NCI-H82 treated with DMSO at 0.1 percent for 48 hours (cell line): ENCODE results near the gene TEX13D.
"Not testable (repeated sequence)": the region's sequence is repeated elsewhere in the genome, so short reads cannot be mapped to it uniquely, and the experiment has no call there.

ENCODE experiments used
- DNase-seq: peaks from one replicate; lab custom pipeline; 2025; ENCODE audit not compliant: unreplicated experiment; lab: John Stamatoyannopoulos, UW

TEX13D gene

DNA sequence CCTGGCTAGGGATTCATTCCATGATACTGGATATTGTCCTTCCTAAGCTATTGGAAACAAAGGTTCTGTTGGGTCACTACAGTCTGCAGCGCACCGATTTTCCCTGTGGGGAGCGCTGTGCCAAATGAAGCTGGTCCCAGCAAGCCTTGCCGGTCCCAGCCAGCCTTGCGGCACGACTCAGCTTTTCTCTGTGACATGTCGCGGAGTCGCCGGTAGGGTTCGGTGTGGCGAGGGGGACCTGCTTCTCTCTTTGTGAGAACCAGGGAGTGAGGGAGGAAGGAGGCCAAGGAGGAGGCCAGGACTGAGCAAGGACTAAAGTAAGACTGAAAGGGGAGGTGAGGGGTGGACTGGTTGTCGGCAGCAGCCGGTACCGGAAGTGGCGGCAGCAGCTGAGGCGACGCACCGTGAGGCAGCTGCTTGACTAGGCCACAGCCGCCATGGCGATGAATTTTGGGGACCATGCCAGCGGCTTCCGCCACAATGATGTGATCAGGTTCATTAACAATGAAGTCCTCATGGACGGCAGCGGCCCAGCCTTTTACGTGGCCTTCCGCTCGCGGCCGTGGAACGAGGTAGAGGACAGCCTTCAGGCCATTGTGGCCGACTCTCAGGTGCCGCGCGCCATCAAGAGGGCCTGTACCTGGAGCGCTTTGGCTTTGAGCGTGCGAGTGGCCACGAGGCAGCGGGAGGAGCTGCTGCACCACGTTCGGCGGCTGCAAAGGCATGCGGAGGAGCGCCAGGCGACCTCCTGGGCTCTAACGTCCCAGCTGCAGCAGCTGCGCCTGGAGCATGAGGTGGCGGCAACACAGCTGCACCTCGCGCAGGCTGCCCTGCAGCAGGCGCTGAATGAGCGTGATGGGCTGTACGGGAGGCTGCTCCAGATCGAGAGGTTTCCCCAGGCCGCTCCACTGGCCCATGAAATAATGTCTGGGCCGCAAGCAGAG, at the start of gene TEX13D:
Gene TEX13D, plus strand, starts transcription at position 180 of the 944 bp plus-strand sequence. Its CDS starts 258 bp downstream, at position 438.
- no peak for DNase-seq

DNA sequence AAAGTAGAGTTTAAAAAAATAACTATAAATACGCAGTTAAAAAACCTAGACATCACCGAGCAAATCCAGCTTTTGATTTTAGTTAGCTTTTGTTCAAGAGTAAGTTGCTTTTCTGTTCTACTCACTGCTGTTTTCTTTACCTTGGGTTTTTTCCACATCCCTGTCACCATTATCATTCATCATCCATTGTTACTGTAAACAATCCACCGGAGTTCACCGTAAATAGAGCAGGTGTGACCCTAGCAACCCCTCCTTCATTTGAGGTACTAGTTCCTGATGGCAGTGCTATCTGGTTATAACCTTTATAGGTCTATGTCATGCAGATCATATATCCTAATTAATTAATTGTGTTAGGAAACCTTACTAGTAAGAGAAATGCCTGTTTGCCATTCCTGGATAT, 43.0 kb upstream of the TEX13D start:
- DNase-seq = no peak

DNA sequence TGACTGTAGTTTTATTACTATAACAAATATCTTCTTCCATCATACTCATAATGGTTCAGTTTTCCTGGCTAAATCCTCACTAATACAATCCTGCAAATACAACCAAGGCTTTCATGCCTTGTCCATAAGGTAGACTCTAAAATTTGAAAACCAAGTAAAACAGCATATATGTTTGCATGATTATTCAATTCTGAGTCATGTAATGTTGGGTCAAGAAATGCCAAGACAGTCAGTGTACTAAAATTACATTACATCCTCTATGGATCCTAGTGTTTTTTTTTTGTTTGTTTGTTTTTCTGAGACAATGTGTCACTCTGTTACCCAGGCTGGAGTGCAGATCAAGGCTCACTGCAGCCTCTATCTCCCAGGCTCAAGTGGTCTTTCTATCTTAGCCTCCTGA, 38.6 kb upstream of the TEX13D start:
- DNase-seq = no peak

DNA sequence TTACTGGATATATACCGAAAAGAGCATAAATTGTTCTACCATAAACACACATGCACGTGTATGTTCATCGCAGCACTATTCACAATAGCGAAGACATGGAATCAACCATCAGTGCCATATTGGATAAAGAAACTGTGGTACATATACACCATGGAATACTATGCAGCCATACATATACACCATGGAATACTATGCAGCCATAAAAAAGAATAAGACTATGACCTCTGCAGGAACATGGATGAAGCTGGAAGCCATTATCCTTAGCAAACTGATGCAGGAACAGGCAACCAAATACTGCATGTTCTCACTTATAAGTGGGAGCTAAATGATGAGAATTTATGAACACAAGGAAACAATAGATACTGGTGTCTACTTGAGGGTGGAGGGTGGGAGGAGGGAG, 33.1 kb upstream of the TEX13D start:
- not testable (repeated sequence) for DNase-seq

DNA sequence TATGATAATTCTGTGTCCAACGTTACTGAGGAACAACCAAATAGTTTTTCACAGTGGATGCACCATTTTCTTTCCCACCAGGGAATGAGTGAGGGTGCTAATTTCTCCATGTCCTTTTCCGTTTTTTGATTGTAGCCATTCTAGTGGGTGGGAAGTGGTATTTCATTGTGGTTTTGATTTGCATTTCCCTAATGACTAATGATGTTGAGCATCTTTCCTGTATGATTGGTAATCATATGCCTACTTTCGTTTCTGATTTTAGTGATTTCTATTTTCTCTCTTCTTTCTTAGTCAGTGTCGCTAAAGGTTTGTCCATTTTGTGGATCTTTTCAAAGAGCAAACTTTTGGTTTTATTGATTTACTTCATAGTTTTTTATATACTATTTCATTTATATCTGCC, 32.1 kb upstream of the TEX13D start:
- DNase-seq = no peak

DNA sequence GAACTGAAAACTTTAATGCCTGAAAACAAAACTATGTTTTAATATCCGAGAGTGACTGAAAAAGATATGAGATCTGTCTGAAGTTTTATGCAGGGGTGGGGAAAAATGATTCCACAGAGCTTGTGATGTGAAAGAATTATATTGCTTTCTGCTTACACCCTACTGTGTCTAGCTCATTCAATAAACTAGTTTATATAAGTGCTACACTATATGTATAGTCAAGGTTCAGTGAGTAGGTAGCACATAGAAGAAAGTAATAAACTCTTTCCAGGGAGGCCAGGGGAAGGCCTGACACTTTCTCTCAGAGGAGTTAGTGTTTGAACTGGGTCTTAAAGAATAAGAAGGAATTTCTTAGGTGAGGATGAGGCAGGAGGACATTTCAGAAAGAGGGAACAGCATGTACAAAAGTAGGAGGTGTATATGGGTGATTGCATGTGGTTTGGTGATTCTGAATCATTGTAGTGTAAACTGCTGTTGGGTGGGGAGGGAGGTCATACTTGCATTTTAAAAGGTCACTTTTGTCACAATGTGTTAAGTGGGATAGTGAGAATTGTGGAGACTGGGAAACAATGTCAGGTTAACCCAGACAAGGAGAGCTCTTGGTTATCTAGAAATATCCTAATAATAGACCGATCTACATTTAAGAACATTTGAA, 25.1 kb upstream of the TEX13D start:
- no peak for DNase-seq

DNA sequence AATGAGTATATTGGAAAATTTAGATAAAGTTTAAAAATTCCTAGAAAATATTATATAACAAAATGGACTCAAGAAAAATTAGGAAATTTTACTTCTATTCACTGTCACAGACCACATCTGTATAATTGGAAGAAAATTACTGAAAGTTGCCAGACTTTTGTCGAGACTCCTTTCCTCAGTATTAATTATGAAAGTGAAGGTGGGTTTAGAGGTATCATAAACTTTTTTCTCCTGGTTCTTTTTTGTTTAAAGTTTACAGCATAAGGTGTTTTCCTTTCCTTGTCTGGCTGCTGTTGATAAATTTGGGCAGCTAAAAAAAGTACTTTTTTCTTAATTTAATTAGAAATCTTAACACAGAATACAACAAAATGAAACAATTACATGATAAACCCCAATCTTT, 6.7 kb upstream of the TEX13D start:
- no peak for DNase-seq

DNA sequence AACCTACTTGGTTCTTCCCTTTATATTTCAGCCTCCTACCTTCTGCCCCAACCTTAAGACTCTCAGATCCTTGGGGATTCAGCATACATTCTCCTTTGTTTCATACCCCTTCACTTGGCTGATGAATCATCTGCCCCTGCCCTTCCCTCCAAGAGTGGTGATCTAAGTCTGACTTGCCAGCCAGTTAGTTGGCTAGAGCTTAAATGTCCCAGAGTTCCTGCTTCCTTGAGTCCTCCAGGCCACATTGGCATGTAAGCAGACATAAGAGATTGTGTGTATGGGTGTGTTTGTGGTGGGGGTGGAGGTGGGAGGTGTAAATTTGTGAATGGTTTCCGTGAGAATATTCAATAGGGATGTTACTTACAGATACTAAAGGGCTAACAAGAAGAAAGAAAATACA, 3.7 kb upstream of the TEX13D start:
- no peak for DNase-seq

DNA sequence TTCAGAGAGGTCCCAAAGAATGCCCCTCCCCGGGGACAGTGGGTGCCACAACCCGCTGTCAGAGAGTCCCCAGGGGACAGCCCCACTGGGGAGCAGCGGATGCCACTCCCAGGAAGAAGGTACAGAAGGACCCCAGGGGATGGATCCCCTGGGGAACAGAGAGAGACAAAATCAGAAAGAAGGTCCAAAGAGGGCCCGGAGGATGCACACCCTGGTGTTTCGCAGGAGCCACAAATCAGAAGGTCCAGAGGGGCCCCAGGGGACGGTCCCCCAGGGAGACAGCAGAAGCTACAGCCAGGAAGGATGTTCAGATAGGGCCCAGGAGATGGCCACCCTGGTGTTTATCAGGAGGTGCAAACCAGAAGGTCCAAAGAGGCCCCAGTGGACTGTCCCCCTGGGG, 1.4 kb downstream of the TEX13D start:
- no peak for DNase-seq

DNA sequence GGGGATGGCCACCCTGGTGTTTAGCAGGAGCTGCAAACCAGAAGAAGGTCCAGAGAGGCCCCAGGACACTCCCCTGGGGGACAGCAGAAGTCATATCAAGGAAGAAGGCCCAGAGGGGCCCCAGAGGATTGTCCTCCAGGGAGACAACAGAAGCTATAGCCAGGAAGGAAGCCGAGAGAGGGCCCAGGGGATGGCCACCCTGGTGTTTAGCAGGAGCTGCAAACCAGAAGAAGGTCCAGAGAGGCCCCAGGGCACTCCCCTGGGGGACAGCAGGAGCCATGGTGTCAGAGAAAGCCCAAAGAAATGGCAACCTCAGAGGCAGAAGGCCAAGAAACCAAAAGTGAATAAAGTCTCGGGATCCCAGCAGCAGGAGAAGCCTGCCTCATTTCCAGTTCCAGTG, 2.1 kb downstream of the TEX13D start:
- DNase-seq = not testable (repeated sequence)

DNA sequence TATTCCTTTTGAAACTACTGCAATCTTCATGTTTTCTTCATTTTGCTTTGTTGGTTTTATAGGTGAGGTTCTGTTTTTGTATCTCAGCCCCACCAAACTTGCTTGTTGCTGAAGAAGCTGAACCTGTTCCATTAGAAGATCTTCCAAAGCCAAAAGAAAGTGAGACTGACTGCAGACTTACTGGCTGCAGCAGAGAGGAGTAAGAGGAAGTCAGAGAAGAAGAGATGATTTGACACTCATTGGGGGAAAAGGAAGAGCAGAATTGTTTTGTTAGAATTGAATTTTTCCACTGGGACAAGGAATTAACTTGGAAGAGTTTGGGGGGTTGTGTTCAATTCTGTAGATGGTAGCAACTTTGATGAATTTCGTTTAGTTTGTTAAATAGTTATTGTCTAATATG, 3.1 kb downstream of the TEX13D start:
- no peak for DNase-seq

DNA sequence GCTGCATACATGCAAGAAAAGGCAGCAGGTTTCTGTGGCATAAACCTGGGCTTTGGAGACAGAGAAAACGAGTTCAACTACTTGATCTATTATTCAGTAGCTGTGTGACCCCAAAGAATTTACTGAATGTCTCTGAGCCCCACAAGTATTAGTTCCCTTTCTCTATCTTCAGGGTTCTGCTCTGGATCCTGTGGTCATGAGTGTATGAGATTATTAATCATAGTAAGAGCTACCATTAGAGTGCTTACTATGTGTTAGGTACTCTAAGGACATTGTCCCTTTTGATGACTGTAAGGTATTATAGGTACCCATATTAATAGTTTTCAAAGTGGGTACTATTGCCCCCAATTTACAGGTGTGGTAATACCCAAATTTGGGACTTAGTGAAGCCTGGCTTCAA, 5.5 kb downstream of the TEX13D start:
- DNase-seq = no peak

DNA sequence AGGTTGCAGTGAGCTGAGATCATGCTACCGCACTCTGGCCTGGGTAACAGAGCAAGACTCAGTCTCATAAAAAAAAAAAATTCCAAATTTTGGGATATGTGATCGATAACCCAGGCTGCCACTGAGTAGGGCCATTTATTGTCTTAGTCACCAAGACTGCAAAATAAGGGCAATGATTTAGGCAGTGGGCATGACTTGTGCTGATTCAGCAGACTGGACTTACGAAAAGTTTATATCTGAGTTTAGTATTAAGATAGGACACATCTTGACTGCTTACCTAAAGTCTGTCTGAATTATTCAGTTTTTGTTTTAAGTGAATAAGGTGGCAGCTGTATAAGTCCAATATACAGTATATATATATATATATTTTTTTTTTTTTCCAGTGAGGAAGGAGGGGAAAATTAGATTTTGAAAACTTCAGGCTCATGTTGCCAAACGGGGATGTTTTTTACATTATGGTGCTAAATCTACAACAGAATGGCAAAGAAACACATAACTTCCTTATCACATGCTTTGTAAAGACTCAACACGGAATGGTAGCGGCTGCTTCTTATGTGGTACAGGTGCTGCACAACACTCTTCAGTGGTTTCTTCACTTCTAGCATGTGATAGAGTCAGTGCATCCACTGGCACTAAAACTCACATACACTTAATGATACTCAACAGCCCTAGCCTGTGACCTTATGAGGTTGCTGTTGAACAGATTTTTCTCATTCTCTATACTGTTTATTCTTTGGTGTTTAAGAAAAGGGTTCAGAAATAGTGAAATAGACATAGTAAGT, 6.5 kb downstream of the TEX13D start:
- no peak for DNase-seq

DNA sequence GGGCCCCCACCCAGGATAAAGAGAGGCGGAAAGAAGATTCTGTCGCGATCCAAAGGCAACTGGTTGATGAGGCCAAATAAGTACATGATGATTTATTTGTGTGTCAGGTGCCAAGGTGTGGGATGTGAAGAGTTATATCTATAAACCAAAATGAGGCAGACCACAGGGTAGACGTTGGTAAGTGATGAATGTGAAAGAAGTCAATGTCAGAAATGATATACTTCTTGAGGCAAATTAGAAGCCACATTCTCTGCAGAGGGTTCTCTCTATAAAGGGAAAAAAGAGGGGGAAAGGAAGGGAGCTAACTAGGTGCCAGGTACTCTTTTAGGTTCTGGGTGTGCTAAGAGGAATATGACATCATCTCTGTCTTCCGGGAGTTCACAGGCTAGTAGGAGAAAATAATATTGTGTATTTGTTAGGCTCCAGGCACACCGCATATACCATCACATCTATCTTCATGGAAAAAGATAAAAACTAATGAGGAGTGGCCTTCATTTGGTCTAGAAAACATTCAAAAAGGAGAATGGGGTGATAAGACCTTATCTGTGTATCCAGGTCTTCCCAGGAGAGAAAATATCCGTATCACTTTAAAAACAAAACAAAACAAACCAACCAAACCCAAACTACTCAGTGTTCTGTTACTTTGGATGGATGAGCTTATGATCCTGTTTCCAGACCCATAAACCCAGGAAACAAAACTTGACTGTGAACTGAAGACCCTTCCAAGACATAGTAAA, 9.1 kb downstream of the TEX13D start:
- DNase-seq = no peak

DNA sequence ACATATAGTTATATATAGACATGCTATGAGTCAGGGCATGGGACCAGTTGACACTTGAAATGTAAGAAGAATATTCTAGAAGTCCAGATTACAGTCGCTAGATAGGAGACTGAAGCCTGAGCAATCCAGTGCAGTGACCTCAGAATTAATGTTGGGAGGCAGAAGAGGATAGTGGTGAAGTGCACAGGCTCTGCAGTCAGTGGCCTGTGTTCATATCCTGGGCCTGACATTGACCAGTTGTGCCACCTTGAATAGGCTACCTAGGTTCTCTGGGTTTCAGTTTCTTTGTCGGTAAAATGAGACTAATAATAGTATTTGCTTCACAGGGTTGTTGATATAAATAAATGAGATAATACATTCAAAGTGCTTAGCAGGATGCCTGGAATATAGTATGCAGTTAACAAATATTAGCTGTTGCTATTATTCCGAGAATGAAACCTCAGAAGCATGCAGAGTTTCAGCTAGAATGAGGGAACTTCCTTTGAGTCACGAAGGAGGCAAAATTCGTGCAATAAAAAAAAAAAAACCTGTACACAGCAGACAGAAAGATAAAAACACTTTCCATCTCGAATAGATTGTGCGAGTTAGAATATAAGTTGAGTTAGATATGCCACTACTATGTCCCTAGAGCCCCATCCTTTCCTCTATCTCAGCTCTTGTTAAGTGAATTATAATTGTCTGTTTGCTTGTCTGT, 9.9 kb downstream of the TEX13D start:
- DNase-seq = no peak

DNA sequence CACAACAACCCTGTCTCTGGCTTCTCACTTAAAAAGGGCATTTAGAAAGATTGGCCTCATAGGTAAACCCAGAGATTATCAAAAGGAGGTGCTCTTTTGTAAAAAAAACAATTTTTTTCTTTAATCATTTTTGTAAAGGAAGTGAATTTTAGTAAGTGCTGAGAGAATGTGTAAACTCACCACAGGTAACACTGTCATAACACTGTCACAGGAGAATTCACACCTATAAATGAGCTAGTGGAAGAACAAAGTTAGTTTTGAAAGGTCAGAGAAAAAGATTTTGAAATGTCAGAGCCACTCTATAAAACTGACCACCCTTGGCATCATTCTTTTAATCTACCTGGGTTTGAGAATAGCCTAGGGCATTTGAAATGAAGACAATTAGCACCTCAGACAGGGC, 10.6 kb downstream of the TEX13D start:
- DNase-seq = no peak

DNA sequence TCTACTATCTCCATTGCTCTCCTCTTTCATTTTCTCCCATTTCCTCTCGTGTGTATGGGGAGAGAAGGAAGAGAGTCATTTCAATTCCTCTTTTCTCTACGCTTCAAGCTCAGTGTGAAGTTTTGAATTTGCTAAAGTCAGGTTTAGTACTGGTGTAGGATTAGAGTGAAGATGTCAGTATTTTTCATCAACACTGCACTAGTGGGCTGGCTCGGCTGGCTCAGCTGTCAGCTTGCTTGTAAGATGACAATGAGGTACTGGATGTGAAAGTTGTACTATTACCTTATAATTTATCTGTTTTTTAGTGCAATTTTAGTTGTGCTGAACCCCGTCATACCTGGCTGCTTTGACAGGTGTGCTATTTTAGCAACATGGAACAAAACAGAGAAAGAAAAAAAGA, 11.8 kb downstream of the TEX13D start:
- no peak for DNase-seq

DNA sequence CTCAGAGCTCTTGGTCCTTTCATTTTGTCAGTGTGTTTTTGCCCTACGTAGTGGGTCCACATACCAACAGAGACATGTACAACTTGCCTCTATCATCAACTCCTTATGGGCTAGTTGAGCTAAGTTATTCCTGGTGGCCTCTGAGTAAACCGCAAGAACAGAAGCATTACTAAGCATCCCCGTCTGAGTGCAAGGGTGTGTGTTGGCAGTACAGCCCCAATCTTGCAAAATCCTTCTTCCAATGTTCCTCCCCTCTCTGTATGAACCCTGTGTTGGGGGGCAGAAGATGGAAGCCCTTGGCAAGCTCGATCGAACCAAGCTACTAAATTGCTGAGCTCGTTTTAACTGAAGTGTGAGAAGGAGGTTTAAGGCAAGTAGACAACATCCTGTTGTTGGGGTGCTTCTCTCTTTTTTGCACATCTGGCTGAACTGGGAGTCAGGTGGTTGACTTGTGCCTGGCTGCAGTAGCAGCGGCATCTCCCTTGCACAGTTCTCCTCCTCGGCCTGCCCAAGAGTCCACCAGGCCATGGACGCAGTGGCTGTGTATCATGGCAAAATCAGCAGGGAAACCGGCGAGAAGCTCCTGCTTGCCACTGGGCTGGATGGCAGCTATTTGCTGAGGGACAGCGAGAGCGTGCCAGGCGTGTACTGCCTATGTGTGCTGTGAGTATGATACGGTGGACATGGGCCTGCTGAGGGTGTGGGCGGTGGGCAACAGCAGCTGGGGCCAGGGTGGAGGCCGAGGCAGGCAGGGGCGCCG, 13.8 kb downstream of the TEX13D start, which contains the start of gene SH2D1A:
Gene SH2D1A, plus strand, starts transcription at position 447 of the 760 bp plus-strand sequence. Its CDS starts 80 bp downstream, at position 527.
- no peak for DNase-seq

DNA sequence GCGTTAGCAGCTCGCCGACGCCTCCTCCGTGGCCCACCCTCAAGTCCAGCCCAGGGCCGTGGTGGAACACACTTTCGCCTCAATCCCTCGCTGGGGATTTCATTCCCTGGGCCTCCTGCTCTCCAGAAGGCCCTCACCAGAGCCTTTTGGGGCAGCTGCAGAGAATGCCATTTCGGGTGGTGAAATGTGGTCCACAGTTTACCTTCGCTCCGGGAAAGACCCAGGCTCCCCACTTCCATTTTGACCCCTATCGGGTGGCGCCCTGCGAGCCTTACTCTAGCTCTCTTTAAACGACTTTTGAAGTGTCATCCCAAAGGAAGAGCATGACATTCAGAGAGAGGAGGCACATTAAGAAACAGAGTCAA, 14.4 kb downstream of the TEX13D start:
- no peak for DNase-seq

DNA sequence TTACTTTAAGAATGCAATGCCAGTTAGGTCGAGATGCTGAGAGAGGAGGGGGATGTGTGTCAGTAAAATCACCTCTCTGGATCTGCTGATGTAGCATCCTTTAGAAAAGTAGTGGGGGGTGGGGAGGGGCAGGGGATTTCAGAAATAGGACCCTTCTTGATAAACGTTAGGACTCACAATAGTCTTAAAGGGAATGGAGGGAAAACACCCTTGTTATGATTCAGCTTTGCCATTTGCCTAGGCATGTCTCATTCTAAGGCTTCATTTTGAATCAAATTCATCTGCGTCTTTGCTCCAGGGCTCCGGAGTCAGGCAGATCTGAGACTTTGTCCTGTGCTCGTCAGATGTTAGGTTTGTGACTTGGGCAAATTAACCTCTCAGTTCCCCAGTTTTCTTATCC, 14.8 kb downstream of the TEX13D start:
- DNase-seq = no peak
